CD4-positive, alpha-beta T cell treated with Interleukin-10 for 1 hour (primary cell): Measurements from ENCODE around the gene C19orf85.

Experiments used
- DNase-seq: peaks from one replicate; pipeline ENCODE4 v3.0.0-alpha.2; 2020

C19orf85 gene

DNA sequence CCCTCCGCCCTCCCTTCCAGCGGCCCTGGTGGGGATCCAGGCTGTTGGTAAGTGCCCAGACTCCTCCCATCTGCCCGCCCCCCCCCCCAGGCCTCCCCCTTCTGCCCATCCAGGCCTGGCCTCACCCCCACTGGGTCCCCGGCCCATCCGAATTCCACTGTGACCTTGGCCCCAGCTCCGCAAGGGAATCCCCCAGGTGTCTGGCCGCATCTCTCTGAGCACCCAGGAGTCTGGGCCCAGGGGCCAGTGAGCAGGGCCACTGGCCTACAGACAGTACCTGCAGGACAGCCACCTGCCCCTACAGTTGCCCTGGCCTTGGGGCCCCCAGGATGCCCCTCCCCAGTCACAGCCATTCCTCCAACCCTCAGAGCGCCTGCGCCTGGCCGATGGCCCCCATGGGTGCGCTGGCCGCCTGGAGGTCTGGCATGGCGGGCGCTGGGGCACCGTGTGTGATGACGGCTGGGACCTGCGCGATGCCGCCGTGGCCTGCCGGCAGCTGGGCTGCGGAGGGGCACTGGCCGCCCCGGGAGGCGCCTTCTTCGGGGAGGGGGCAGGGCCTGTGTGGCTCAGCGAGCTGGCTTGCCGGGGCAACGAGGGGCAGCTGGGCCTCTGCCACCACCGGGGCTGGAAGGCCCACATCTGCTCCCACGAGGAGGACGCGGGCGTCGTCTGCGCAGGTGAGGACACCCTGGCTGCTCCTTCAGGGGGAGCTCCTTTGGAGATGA is 24.6 kb upstream of the C19orf85 start:
- no peak for DNase-seq

DNA sequence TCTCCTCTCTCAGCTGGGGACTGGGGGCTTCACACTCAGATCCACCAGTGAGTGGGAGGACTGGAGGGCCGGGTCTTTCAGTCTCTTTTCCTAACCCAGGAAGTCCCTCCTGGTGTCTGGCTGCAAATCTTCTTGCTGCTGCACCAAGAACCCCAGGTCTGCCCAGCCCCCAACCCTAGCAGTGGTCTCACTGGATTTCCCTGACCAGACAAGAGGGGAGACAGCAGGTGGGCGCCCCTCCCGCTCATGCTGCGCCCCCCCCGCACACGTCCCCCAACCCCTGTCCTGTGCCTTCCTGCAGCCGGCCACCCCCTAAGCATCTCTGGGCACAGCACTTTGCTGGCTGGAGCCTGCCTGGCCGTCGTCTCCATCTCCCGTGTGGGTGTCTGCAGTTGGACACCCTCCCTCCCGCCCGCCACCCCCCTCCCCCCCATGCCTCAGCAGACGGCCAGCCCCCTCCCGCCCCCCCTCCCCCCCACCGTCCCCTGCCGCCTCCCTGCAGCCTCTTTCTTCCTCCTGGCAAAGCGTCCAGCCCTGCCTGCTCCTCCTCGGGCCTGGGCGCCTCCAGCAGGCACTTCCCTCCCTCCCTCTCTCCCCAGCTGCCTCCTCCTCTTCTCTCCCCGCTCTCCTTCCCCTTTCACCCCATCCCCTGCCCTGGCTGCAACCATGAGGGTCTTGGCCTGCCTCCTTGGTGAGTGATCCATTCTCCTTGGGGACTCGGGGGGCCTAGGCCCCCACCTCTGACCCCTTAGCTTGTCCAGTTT is 23.6 kb upstream of the C19orf85 start, which contains the start of gene SSC5D:
Gene SSC5D, plus strand, starts transcription at position 513 of the 764 bp plus-strand sequence. Its CDS starts 154 bp downstream, at position 667.
- DNase-seq, result no peak

- DNase-seq, result no peak
These were observed 22.7 kb upstream of the C19orf85 start for GRCh38 chr19:55486971-55487923.

- no peak for DNase-seq
These were observed 21.8 kb upstream of the C19orf85 start for GRCh38 chr19:55486043-55486970.

- DNase-seq, result no peak
These were observed 21.0 kb upstream of the C19orf85 start for GRCh38 chr19:55485439-55486011.

- peak; percentile 74 for DNase-seq
These were observed 20.3 kb upstream of the C19orf85 start, which contains the start of gene NAT14 for GRCh38 chr19:55484593-55485438. NAT14 (plus strand) TSS chr19:55485188; CDS start chr19:55485709, 521 bp downstream.

DNA sequence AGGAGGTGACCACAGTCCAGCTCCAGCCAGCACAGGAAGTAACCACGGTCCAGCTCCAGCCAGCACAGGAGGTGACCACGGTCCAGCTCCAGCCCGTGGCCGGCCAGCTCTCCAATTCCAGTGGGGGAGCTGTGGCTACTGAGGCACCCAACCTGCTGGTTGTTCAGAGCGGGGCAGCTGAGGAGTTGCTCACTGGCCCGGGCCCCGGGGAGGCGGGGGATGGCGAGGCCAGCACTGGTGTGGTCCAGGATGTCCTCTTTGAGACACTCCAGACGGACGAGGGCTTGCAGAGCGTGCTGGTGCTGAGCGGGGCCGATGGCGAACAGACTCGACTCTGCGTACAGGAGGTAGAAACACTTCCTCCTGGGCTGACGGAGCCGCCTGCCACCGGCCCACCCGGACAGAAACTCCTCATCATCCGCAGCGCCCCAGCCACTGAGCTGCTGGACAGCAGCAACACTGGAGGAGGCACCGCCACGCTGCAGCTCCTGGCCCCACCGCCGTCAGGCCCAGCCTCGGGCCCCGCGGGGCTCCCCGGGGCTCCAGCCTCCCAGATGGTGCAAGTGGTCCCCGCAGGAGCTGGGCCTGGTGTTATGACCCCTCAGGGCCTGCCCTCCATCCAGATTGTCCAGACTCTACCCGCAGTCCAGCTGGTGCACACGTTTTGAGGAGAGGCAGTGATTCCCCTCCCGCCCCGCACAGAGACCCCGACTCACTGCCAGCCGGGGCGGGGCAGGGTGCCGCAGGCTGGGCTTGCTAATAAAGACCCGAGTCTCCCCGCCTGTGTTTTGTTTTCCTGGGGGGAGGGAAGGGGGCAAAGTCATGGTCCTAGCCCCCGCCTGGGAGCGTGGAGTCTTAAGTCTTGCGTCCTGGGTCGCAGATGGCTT is 19.4 kb upstream of the C19orf85 start:
- no peak for DNase-seq

GRCh38 chr19:55482967-55483705 is 18.6 kb upstream of the C19orf85 start:
- no peak for DNase-seq

DNA sequence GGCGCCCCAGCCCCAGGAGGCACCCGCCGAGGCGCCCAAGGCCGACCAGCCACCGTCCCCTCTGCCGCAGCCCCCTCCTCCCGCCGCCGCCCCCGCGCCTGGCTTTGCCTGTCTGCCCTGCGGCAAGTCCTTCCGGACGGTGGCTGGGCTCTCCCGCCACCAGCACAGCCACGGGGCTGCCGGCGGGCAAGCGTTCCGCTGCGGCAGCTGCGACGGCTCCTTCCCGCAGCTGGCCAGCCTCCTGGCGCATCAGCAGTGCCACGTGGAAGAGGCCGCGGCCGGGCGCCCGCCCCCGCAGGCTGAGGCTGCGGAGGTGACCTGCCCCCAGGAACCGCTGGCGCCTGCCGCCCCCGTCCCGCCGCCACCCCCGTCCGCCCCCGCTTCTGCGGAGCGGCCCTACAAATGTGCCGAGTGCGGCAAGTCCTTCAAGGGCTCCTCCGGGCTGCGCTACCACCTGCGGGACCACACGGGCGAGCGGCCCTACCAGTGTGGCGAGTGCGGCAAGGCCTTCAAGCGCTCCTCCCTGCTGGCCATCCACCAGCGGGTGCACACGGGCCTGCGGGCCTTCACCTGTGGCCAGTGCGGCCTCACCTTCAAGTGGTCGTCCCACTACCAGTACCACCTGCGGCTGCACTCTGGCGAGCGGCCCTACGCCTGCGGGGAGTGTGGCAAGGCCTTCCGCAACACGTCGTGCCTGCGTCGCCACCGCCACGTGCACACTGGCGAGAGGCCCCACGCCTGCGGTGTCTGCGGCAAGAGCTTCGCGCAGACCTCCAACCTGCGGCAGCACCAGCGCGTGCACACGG is 17.8 kb upstream of the C19orf85 start:
- DNase-seq, result no peak

DNA sequence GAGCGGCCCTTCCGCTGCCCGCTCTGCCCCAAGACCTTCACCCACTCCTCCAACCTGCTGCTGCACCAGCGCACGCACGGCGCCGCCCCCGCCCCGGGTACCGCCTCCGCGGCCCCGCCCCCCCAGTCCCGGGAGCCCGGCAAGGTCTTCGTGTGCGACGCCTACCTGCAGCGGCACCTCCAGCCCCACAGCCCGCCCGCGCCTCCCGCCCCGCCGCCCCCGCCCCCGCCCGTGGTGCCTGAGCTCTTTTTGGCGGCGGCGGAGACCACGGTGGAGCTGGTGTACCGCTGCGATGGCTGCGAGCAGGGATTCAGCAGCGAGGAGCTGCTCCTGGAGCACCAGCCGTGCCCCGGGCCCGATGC is 17.2 kb upstream of the C19orf85 start:
- no peak for DNase-seq

DNA sequence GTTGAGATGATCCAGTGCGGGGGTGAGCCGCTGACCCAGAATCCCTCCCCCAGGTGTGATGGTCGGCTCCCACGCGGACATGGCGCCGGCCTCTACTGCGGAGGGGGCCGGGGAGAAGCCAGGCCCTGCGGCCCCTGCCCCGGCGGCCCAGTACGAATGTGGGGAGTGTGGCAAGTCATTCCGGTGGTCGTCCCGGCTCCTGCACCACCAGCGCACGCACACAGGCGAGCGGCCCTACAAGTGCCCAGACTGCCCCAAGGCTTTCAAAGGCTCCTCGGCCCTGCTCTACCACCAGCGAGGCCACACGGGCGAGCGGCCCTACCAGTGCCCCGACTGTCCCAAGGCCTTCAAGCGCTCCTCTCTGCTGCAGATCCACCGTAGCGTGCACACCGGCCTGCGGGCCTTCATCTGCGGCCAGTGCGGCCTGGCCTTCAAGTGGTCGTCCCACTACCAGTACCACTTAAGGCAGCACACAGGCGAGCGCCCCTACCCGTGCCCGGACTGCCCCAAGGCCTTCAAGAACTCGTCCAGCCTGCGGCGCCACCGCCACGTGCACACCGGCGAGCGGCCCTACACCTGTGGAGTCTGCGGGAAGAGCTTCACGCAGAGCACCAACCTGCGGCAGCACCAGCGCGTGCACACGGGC is 16.7 kb upstream of the C19orf85 start:
- DNase-seq, result no peak

- no peak for DNase-seq
These were observed 15.1 kb upstream of the C19orf85 start for GRCh38 chr19:55479451-55480230.

- no peak for DNase-seq
These were observed 14.5 kb upstream of the C19orf85 start for GRCh38 chr19:55479045-55479444.

GRCh38 chr19:55478364-55478763 is 13.8 kb upstream of the C19orf85 start:
- DNase-seq, result no peak

DNA sequence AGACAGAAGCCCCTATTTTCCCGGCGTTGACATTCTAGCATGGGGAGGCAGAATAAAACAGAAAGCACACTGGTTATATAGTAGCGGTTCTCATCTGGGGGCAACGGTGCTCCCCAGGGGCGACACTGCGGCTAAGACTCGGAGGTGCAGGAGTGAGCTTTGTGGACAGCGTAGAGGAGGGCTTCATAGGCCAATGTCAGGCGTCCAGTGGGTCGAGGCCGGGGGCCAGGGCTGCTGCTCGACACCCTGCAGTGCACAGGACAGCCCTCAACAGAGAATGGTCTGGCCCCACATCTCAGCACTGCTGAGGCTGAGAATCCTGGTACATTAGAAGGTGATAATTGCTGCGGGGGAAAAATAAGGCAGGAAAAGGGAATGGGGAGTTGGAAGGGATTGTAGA is 13.4 kb upstream of the C19orf85 start:
- DNase-seq, result no peak

GRCh38 chr19:55476100-55476775 is 11.7 kb upstream of the C19orf85 start, which contains the start of gene ZNF628:
ZNF628 (plus strand) TSS chr19:55476617; CDS start chr19:55479911, 3,294 bp downstream.
- peak; percentile 98 for DNase-seq
